HG02885 (cell line): ENCODE measurements around the gene DDC.

Experiments used
- ATAC-seq: cut with Tn5 transposase; IDR thresholded peaks from one replicate; pipeline ENCODE4 v1.9.1; 2021; ENCODE audit warnings: mild to moderate bottlenecking; ENCODE audit not compliant: unreplicated experiment, poor library complexity

The DDC gene, protein sequence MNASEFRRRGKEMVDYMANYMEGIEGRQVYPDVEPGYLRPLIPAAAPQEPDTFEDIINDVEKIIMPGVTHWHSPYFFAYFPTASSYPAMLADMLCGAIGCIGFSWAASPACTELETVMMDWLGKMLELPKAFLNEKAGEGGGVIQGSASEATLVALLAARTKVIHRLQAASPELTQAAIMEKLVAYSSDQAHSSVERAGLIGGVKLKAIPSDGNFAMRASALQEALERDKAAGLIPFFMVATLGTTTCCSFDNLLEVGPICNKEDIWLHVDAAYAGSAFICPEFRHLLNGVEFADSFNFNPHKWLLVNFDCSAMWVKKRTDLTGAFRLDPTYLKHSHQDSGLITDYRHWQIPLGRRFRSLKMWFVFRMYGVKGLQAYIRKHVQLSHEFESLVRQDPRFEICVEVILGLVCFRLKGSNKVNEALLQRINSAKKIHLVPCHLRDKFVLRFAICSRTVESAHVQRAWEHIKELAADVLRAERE

DNA sequence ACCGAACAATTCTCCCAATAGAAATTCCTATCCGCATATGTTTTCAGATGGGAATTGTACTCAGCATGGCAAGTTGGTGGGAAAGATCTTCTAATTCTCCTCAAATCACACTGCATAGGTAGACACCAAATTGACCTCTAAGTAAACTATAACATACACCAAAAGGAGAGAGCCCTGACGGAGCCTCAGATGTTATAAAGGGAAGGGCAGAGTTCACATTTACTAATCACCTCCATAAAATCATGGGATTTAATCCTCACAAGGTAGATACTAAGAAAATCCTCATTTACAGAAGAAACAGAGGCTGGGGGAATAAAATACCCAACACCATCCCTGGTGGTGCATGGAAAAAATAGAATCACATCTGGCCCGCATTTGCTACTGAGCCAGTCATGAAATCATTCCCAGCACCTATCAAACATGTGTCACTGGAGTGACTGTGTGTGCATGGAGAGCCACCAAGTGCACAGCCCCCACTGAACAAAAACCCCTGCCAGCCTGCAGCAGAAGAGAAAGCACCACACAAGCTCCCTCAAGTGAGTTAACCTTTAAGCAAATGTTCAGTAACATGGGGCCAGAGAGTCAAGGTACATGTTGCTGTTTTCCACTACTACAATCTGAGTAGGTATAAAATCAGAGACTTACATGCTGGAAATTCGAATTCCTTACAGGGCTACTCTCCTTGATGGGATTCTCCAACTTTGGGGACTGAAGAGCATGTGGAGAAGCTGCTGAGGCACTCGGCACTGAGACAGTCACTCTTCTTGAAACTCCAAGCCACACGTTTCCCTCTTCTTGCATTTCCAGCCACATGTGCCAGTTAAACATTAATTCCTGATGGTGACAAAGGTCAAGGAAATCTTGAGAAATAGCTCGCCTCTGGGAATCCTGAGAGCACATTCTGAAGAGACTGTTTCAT lies at the start of gene DDC:
Gene DDC, minus strand, starts transcription at position 766 of the 919 bp plus-strand sequence. CDS start 21,320 bp downstream, outside the sequence.
- no peak for ATAC-seq

DNA sequence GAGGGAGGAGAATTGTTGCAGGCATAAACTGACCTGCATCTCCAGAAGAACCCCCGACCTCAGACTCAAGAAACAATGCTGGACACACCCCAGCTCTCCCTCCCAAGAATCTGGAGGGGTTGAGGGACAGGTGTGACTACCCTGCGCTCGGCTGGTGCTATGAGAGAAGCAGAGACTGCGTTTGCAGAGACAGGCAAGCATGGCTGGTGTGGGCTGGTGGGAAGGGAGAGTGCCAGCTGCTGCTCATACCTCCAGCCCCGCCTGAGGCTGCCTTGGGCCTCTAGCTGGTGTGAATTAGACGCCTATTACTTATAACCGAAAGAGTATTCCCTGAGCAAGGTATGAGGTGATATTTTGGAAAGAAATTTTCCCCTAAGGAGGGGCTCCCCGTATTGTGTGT lies 48.3 kb upstream of the DDC start:
- no peak for ATAC-seq

DNA sequence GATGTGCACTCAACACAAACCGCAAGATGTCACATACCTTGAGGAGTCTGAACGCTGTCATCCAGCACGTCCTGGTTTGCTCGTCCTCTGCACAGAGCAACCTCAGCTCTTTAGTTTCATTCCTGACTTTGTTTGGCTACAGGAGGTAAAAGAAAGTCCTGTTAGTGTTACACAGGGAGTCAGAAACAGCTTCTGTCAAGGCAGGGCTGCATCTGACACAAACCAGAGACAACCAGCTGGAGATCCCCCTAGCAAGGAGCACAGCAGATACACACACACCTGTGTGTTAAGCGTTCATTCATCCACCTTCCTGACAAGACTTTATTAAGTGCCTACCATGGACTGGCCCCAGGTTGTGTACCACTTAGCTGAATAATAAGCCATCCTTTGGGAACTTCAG lies 47.5 kb upstream of the DDC start:
- no peak for ATAC-seq

DNA sequence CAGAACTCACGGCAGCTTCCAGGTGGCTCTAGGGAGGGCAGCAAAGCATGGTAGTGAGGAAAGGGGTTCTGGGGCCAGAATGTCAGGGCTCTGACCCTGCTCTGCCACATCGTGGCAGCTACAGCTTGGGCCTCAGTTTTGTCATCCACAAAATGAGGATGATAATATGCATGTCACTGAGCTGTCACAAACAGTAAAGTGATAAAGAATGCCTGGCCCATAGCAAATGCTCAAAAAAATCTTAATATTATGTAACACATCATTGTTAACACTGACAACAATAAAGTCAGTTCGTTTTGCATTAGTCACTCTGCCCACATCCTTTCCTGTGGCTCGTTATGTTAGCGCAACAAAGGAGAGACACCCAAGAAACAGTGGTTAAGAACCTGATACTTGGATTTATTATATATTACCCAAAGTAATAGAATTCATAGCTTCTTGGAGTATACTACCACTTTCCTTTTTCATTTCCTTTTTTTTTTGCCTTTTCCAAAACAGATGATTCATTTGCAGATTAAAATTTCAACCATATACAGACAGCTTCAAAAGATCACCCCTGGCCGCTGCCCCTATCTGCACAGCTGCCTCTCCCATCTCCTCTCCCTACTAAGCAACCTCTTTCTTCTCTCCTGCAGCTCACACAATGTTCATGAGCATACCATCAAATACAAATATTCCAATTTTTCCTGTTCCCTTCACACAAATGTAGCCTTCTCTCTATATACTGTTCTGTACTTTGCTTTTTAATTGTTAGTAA lies 45.5 kb upstream of the DDC start:
- no peak for ATAC-seq

DNA sequence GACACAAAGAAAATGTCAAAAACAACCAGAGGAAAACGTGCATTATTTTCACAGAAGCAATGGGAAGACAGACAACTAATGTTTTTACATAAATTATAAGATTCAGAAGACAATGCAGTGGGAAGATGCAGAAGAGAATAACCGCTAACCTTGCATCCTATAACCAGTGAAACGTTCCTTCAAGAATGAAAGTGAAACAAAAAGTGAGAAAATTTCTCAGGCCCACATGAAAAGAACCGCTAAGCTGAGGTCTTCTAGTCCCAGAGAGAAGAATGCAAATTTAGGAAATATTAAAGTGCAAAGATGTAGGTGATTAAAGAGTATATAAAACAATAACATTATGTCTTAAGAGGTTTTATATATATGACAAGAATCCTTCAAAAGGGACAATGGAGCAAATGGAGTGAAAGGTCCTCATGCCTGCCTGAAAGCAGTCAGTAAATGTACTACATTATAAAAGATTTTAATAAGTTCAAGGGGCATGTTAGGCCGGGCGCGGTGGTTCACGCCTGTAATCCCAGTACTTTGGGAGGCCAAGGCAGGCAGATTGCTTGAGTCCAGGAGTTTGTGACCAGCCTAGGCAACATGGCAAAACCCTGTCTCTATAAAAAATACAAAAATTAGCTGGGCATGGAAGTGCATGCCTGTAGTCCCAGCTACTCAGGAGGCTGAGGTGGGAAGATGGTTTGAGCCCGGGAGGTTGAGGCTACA lies 43.1 kb upstream of the DDC start:
- ATAC-seq: peak; percentile 48

DNA sequence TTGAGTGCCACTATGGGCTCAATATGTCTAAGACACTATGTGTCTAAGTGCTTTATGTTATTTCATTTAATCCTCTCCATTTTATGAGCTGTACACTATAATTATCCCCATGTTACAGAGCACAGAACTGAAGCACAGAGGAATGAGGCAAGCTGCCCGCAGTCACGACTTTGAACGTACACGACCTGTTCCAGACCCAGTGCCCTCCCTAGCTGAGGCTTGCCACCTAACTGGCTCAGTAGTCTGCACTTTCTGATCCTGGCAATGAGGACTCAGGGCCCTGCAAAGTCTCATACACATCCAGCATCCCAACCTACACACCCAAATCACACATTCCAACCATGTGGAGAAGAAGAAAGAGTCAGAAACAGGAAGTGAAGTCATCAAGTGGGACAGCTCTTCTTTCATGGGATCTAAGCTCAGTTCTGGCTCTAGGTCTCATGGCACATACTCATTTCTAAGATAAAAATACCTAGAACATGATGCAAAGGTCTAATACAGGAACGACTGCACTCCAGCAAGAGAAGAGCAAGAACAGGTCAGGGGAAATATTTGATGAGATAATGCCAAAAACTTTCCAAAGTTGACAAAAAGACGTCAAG lies 42.4 kb upstream of the DDC start:
- ATAC-seq: no peak

DNA sequence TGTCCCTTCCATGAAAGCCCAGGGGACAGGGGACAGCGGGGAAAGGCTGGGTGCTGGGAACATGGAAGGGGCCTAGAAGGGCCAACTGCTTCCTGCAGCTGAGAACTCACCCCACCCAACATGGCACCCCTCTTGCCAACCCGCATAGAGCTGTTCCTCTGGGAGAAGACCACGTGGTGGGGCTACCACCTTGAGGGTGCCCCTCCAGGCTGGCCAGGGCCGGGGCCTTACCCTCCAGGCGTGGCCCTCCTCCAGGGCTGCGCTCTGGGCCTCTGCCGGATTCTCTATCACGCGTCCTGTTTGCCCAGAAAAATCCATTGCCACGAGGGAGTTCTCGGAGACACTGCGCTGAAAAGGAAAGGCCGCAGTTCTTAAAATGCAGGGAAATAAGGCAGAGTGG lies 39.9 kb upstream of the DDC start:
- ATAC-seq: no peak

DNA sequence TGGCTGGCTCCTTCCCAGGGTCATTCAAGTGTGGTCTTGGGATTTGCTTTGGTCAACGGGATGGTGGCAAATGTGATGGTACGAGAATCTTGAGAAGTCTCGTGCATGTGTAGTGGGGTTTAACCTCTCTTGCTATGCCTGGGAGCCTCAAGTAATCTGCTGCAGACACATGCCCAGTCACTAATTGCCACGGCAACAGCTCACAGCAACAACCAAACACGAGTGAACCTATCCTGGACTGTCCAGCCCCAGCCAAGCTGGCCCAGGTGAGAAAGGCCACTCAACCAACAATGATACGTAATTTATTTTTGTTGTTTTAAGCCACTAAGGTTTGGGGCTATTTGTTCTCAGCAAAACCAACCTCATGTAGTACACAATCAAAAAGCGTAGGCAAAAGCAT lies 38.1 kb upstream of the DDC start:
- ATAC-seq: no peak

DNA sequence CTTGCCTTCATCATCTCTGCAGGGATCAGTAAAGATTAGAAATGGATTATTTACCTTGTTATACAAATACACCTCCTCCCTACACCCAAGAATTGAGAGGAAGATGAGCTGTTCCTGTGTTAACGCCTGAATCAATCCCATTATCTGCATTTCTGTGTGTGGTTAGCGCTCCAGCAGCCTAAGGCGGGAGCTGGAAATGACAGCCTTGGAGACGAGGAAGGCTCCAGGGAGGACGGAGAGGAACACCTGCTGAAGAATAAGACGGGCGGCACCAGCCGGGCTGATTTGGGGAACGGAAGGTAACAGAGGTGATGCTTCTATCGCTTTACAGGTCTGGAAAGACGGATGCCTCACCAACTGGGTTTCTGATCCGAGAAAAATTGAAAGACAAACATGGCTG lies 34.2 kb upstream of the DDC start:
- no peak for ATAC-seq

DNA sequence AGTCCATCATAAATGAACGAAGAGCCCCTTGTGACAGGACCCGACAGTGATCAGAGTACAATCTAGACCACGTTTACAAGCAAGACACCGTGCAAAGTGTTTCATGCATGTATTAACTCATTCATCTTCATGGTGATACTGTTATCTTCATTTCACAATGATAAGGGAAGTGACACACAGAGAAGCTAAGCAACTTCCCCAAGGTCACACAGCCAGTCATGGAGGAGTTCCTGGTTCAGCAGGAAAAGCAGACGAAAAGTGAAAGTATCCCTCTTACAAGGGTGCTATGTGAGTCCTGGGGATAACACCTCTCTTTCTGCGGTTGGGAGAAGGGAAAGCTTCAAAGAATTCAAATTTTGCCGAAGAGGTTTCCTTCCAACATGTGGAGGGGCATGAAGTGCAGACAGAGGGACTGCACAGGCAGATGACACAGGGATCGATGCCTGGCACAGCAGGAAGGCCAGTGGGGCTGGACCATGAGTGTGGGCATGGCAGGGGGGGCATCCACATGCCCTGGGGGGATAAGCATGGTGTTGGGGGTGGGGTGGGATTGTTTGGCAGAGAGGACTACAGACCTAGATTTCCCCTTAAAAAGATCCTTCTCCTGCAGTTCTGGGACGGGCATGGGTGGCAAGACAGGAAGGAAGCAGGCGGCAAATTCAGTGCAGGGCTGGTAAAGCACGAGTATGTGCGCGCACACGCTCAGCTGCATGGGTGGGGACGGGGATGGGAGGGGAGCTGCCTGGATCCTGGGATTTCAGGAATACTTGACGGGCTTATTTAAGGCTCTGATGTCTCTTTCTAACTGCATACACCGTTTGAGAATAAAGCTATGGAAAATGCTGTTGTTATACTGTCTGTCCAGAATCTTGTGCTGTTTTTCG lies 33.5 kb upstream of the DDC start:
- ATAC-seq: no peak

DNA sequence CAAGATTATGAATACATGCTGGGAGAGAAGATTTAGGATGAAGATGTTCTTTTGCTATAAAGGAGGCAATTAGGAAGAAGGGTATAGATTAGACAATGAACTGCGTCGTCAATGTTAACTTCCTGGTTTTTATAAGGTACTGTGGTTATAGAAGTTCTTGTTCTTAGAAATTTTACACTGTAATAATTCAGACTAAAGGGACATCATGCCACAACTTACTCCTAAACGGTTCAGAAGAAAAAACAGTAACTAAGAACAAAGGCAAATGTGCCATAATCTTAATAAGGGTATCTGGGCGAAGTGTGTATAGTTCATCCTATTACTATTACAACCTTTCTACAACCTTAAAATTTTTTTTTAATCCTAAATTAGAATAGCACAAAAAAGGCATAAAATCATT lies 31.3 kb upstream of the DDC start:
- ATAC-seq: no peak

DNA sequence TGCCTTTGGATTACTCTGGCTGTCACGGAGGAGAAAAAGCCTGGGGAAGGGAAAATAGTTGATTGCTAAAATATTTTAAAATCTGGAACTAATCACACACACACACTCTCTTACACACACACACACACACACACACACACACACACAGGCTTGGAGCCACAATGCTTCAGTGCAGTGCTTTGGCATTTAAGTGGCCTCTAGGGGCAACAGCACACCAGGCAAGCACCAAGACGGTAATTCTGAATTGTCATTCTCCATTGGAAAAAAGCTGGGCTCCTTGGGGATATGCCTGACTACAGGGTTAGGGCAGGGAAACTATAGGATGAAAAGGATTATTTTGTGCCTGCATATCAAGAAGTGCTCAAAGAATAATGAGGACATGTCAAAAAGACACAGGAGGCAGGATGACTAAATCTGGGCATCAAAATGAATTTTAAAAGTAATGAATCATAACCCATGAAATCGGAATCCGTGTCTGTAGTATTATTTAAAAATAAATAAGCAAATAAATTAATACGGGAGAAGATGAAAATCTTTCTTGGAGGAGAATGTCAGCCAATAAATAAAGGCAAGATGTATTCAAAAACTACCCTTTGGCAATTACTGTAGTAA lies 30.4 kb upstream of the DDC start:
- peak; percentile 42 for ATAC-seq

DNA sequence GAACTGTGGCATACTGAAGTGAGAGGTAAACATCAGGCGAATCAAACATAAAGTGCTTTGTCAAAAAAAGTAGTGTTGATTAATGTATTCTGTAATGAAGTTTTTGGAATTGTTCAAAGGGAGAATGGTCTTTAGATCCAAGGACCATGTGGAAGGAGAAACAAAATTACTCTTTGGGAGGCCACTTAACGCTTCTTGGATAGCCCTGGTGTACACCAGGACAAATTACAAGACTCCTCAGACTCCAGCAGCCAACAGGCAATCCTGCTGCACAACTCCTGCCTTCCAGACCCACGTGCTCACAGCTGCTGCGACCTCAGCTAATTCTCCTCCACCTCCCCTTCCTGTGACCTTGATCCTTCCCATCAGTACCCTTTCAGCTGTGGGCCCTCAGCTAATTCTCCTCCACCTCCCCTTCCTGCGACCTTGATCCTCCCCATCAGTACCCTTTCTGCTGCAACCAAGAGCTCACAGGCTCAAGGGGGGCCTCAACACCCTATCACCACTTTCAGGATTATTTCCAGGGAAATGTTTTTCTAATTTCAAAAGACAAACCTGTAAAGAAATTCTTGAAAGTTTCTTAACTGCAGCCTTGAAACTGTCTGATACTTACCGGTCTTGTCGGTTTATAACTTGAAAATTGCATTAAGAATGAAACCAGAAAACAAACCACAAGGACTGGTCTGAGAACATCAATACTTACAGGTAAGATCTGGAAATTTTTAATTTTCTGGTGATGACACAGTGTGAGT lies 29.7 kb upstream of the DDC start:
- peak; percentile 60 for ATAC-seq

DNA sequence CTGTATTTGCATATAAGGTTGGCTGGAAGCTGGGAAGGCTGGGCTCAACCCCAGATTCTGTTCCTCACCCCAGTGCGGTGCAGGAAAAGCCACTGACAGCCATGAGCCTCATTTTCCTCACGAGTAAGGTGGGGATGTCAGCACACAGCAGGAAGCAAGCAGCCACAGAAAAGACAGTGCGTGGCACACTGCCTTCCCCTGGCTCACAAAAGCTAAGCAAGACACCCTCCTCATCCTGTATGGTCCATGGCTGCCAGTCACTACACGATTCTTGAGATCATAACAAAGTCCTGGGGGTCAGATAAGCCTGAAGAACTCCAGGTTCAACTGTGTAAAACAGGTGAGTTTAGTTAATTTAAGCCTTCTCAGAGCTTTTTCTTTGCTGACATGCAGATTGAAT lies 28.9 kb upstream of the DDC start:
- ATAC-seq: no peak

DNA sequence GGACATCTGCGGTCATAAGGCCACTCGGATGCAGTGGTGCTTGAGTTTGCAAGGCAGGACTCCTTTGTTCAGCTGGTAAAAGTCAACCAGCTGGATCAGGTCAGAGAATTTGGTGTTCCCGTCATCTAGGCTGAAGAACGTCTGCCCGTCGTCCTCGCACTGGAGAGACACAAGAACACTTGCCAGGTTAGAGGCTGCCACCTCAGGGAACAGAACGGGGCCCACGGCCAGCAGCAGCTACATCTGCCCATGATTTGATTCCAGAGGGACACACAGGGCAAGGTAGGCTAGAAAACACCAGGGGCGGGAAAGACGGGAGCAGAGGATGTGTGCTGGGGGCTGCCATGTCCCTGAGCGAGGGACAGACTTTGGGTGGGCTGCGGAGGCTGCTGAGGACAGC lies 27.7 kb upstream of the DDC start:
- ATAC-seq: no peak

DNA sequence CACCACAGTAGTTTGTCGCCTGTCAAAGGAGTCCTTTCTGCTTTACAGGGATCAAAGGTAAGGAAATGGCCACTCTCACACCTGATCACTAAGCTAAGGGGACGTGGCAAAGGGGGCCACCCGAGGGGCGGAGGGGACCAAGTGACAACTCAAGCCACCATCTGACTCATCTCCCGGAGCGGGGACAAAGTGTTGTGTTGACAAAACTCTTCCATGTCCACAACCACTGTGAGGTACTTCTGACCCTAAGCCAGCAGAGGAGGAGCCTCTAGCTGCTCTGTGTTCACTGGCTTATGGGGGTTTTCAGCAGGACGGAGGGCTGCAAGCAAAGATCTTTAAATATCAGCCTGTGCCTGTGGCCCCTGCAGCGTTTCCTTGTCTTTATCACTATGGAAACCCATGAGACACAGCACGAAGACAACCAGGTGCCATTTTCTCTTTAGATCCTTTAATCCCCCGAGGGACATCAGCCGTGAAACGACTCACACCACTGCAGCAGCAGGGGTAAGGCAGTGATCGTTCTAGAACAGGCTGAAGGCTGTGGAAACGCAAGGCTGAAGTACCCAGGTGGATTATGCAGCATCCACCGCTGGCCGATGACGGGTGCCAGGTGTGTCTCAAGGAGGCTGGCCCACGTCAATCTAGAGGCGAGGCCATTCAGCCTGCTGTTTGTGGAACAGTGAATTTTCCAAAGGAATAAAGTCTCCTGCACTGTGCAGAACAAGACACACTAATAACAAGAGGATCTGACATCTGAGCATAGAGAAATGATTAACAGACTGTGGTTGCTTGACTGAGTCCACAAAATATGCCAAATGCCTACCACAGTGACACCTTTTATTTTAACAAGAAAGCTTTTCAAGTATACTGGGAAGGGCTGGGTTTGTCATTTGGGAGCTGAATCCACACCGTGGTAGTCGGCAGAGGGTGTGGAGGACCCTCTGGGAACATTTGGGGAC lies 26.6 kb upstream of the DDC start:
- no peak for ATAC-seq
